Colonic mucosa (tissue), 4 donors: Measurements from ENCODE around the gene RFC3. TPM values are rescaled to one million over a fixed set of nuclear protein-coding genes. Genes with fewer than 3 reads are reported as not detected.

Source experiments
- DNase-seq: peaks from one replicate; pipeline ENCODE4 v3.0.0-alpha.2; 2020
- H3K27ac ChIP-seq: fragments of 200-600 bp; one replicate; pipeline ENCODE4 v1.8.0; 2021
- H3K27me3 ChIP-seq: fragments of 200-600 bp; one replicate; pipeline ENCODE4 v1.8.0; 2021
- H3K36me3 ChIP-seq: fragments of 200-600 bp; one replicate; pipeline ENCODE4 v1.8.0; 2021
- H3K4me1 ChIP-seq: fragments of 200-600 bp; one replicate; pipeline ENCODE4 v1.8.0; 2021; ENCODE audit warnings: mild to moderate bottlenecking
- H3K4me3 ChIP-seq: fragments of 200-600 bp; one replicate; pipeline ENCODE4 v1.8.0; 2021
- H3K9ac ChIP-seq, 2 donors: one replicate each; pipeline ENCODE4 v1.7.0; 2013; ENCODE audit warnings: control low read depth in 2 of 2, low read depth in 2 of 2, low read length in 2 of 2
- H3K9me3 ChIP-seq: fragments of 200-600 bp; one replicate; pipeline ENCODE4 v1.8.0; 2021
- CTCF ChIP-seq: fragments of 200-600 bp; IDR thresholded peaks from one replicate; pipeline ENCODE4 v1.8.0; 2022; ENCODE audit warnings: antibody characterized with exemption, mild to moderate bottlenecking
- intact Hi-C: fragments of 100-400 bp; cut with DNase I; formaldehyde crosslinking; loops from one replicate; pipeline ENCODE4 v1.14.1; 2022
- total RNA-seq, 2 donors: library from RNA; stranded (reverse); fragmentation: NEBNext Ultra II Directional in 1 of 2; extraction: Animal tissue kit (Norgen Biotek cat#: 25700) in 1 of 2; gene quantifications; one replicate each; pipeline ENCODE4 v1.2.1, GENCODE V29; 2021
- donor health status: healthy.
- donor health status: DM: no; HTN: no; CAD: no.
- donor health status: DM: no; HTN: no; CAD: no.

Gene RFC3
- total RNA-seq, 2 donors from 2014 or later: 5.9 to 21.6 TPM

GRCh38 chr13:33842986-33843385 lies 25.0 kb downstream of the RFC3 start:
- intact Hi-C loops: no loop called here
- Histone ChIP-seq H3K9ac (no peak overlapping the region), H3K4me3 (no peak overlapping the region), H3K4me1 (no peaks in the 10 kb centered on the region), H3K9me3 (no peaks in the 10 kb centered on the region), H3K27me3 (no peaks in the 10 kb centered on the region), H3K27ac (no peak overlapping the region), H3K36me3 (no peaks in the 10 kb centered on the region)
- no peak for DNase-seq
- no peak for TF ChIP-seq CTCF

- H3K9me3 ChIP-seq: no peaks in the 10 kb centered on the region
- no peak for DNase-seq
- no peaks in the 10 kb centered on the region for H3K27me3 ChIP-seq
- no peak overlapping the region for H3K27ac ChIP-seq
- no peak overlapping the region for H3K9ac ChIP-seq
- no peak for TF ChIP-seq CTCF
- H3K36me3 ChIP-seq: no peaks in the 10 kb centered on the region
- no peak overlapping the region for H3K4me3 ChIP-seq
- H3K4me1 ChIP-seq: no peaks in the 10 kb centered on the region
- intact Hi-C loops: no loop called here
Measured at GRCh38 chr13:33845572-33846302, 27.8 kb downstream of the RFC3 start.

- intact Hi-C loops: no loop called here
- DNase-seq: no peak
- Histone ChIP-seq H3K27ac (no peak overlapping the region), H3K4me3 (no peak overlapping the region), H3K4me1 (no peaks in the 10 kb centered on the region), H3K36me3 (no peaks in the 10 kb centered on the region), H3K9ac (no peak overlapping the region), H3K27me3 (no peaks in the 10 kb centered on the region), H3K9me3 (no peaks in the 10 kb centered on the region)
- no peak for TF ChIP-seq CTCF
Measured at GRCh38 chr13:33846303-33847062, 28.5 kb downstream of the RFC3 start.

- Histone ChIP-seq H3K9me3 (no peaks in the 10 kb centered on the region), H3K9ac (no peak overlapping the region), H3K4me1 (no peaks in the 10 kb centered on the region), H3K4me3 (no peak overlapping the region), H3K36me3 (no peaks in the 10 kb centered on the region), H3K27me3 (no peaks in the 10 kb centered on the region), H3K27ac (no peak overlapping the region)
- DNase-seq: no peak
- intact Hi-C loops: no loop called here
- no peak for TF ChIP-seq CTCF
Measured at GRCh38 chr13:33849211-33849610, 31.3 kb downstream of the RFC3 start.

- no peak overlapping the region for H3K9ac ChIP-seq
- no peak overlapping the region for H3K27ac ChIP-seq
- no peaks in the 10 kb centered on the region for H3K27me3 ChIP-seq
- no peaks in the 10 kb centered on the region for H3K4me1 ChIP-seq
- no peaks in the 10 kb centered on the region for H3K36me3 ChIP-seq
- TF ChIP-seq CTCF: no peak
- no peak for DNase-seq
- intact Hi-C loops: no loop called here
- no peaks in the 10 kb centered on the region for H3K9me3 ChIP-seq
- H3K4me3 ChIP-seq: no peak overlapping the region
Measured at GRCh38 chr13:33855371-33855895, 37.5 kb downstream of the RFC3 start.
